ENCODE data around the gene TENM4.

DNA sequence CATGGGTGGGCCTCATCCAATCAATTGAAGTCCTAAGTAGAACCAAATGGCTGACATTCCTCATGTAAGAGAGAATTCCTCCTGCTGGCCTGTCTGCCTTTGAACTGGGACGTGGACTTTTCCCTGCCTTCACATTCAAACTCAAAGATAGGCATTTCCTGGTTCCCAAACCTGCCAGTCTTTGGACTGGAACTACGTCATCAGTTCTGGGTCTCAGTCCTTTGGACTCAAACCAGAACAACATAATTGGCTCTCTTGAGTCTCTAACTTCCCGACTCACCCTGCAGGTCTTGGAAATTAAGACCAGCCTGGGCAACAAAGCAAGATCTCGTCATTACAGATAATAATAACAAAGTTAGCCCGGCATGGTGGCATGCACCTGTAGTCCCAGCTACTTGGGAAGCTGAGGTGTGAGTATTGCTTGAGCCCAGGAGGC lies 827.4 kb downstream of the TENM4 start:
- TF ChIP-seq, protein P1, sequence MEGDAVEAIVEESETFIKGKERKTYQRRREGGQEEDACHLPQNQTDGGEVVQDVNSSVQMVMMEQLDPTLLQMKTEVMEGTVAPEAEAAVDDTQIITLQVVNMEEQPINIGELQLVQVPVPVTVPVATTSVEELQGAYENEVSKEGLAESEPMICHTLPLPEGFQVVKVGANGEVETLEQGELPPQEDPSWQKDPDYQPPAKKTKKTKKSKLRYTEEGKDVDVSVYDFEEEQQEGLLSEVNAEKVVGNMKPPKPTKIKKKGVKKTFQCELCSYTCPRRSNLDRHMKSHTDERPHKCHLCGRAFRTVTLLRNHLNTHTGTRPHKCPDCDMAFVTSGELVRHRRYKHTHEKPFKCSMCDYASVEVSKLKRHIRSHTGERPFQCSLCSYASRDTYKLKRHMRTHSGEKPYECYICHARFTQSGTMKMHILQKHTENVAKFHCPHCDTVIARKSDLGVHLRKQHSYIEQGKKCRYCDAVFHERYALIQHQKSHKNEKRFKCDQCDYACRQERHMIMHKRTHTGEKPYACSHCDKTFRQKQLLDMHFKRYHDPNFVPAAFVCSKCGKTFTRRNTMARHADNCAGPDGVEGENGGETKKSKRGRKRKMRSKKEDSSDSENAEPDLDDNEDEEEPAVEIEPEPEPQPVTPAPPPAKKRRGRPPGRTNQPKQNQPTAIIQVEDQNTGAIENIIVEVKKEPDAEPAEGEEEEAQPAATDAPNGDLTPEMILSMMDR (CRISPR knock-in tag; IDR thresholded peaks at IDR 0.05) = no peak
- TF ChIP-seq MZF1 (CRISPR knock-in tag; IDR thresholded peaks at IDR 0.05; ENCODE audit: borderline replicate concordance) (no peak), BCL6 (CRISPR knock-in tag; IDR thresholded peaks at IDR 0.05) (no peak; the same call in 1 of the 2 replicates), CHD4 (IDR thresholded peaks at IDR 0.05; ENCODE audit: borderline replicate concordance, low read length) (no peak), ZZZ3 (CRISPR knock-in tag; IDR thresholded peaks at IDR 0.05; ENCODE audit: borderline replicate concordance) (no peak)

Data from HepG2 (cell line).